CD4-positive, alpha-beta T cell treated with Interleukin-15 for 4 hours (primary cell): Measurements from ENCODE around the gene SELENOF.
"Not testable (repeated sequence)": the region's sequence is repeated elsewhere in the genome, so short reads cannot be mapped to it uniquely, and the experiment has no call there.

Experiments used
- DNase-seq: peaks from one replicate; pipeline ENCODE4 v3.0.0-alpha.2; 2020; ENCODE audit warnings: low spot score

SELENOF gene

GRCh38 chr1:86814118-86814517 lies 99.8 kb downstream of the SELENOF start:
- not testable (repeated sequence) for DNase-seq
